IMR-90 (cell line): ENCODE results near the gene UXS1. TPM values are rescaled to one million over a fixed set of nuclear protein-coding genes. Genes with fewer than 3 reads are reported as not detected.

Experiments
- ATAC-seq: fragments of 200-7000 bp; cut with Tn5 transposase; 2 replicates; pipeline ENCODE4 v1.9.1; 2020; ENCODE audit warnings: low read depth, mild to moderate bottlenecking, moderate library complexity
- BruUV-seq: library from RNA; stranded (reverse); fragments of 400-500 nt; replicated peaks from 2 replicates; lab custom pipeline; 2021; lab: Mats Ljungman, UMichigan
- CTCF ChIA-PET: fragments of 300-600 bp; formaldehyde crosslinking; extraction: SDS; loops from one replicate; lab custom pipeline; 2021; ENCODE audit warnings: antibody characterized with exemption; lab: Yijun Ruan, JAX
- POLR2A ChIA-PET: fragments of 300-600 bp; sonication (Branson Sonifier 250); formaldehyde crosslinking; loops from one replicate; lab custom pipeline; 2022; ENCODE audit warnings: antibody characterized with exemption; ENCODE audit not compliant: unreplicated experiment; lab: Charles Lee
- DNase-seq: peaks from one replicate; pipeline ENCODE4 v3.0.0; 2013
- H2AFZ ChIP-seq: replicated peaks from 2 replicates; pipeline ENCODE3; 2013; ENCODE audit warnings: low read length, mild to moderate bottlenecking; ENCODE audit not compliant: poor library complexity
- H2AK5ac ChIP-seq: 2 replicates; pipeline ENCODE4 v1.6.1; 2013; ENCODE audit warnings: low read depth, low read length, inconsistent platforms
- H2AK9ac ChIP-seq: replicated peaks from 2 replicates; pipeline ENCODE3; 2013; ENCODE audit warnings: mild to moderate bottlenecking, low read depth, low read length, moderate library complexity; ENCODE audit not compliant: poor library complexity
- H2BK120ac ChIP-seq: 2 replicates; pipeline ENCODE4 v1.6.1; 2013; ENCODE audit warnings: low read depth, low read length, inconsistent platforms
- H2BK15ac ChIP-seq: 3 replicates; pipeline ENCODE4 v1.6.1; 2013; ENCODE audit warnings: low read depth, low read length, inconsistent platforms
- H2BK20ac ChIP-seq: 2 replicates; pipeline ENCODE4 v1.6.1; 2013; ENCODE audit warnings: low read depth, mild to moderate bottlenecking, inconsistent platforms, low read length, moderate library complexity
- H2BK5ac ChIP-seq: 2 replicates; pipeline ENCODE4 v1.6.1; 2013; ENCODE audit warnings: mild to moderate bottlenecking, low read depth, low read length, inconsistent platforms; ENCODE audit not compliant: poor library complexity, severe bottlenecking
- H3K14ac ChIP-seq: replicated peaks from 2 replicates; pipeline ENCODE4 v1.6.1; 2013; ENCODE audit warnings: low read depth, low read length, inconsistent platforms
- H3K18ac ChIP-seq: 2 replicates; pipeline ENCODE4 v1.6.1; 2013; ENCODE audit warnings: low read depth, low read length, control low read depth
- H3K23ac ChIP-seq: 2 replicates; pipeline ENCODE4 v1.6.1; 2013; ENCODE audit warnings: low read depth, low read length, inconsistent platforms
- H3K27ac ChIP-seq: 2 replicates; pipeline ENCODE4 v1.5.1; 2013; ENCODE audit warnings: mild to moderate bottlenecking, control low read depth, low read length; ENCODE audit not compliant: insufficient read depth
- H3K27me3 ChIP-seq: 2 replicates; pipeline ENCODE4 v1.6.1; 2013; ENCODE audit warnings: low read length; ENCODE audit not compliant: control insufficient read depth, insufficient read depth
- H3K36me3 ChIP-seq: 2 replicates; pipeline ENCODE4 v1.6.1; 2013; ENCODE audit warnings: low read length, mixed read lengths; ENCODE audit not compliant: control insufficient read depth, insufficient read depth
- H3K4ac ChIP-seq: 2 replicates; pipeline ENCODE4 v1.6.1; 2013; ENCODE audit warnings: low read depth, low read length, inconsistent platforms
- H3K4me1 ChIP-seq: 2 replicates; pipeline ENCODE4 v1.6.1; 2013; ENCODE audit warnings: low read length, mixed read lengths; ENCODE audit not compliant: control insufficient read depth, insufficient read depth
- H3K4me2 ChIP-seq: 2 replicates; pipeline ENCODE4 v1.6.1; 2013; ENCODE audit warnings: low read depth, mild to moderate bottlenecking, control low read depth, low read length, moderate library complexity
- H3K4me3 ChIP-seq: 2 replicates; pipeline ENCODE4 v1.5.1; 2013; ENCODE audit warnings: low read depth, mild to moderate bottlenecking, control low read depth, low read length, moderate library complexity; ENCODE audit not compliant: insufficient read depth
- H3K56ac ChIP-seq: 2 replicates; pipeline ENCODE4 v1.6.1; 2013; ENCODE audit warnings: low read length, inconsistent platforms; ENCODE audit not compliant: insufficient read depth; ENCODE audit errors: extremely low read depth
- H3K79me1 ChIP-seq, 2 experiments: 2 replicates each; pipeline ENCODE4 v1.6.1; 2013; ENCODE audit warnings: low read length in 2 of 2, inconsistent platforms in 1 of 2, low read depth in 1 of 2
- H3K9ac ChIP-seq: 2 replicates; pipeline ENCODE4 v1.6.1; 2013; ENCODE audit warnings: low read depth, low read length, control low read depth
- H3K9me1 ChIP-seq: 2 replicates; pipeline ENCODE4 v1.6.1; 2013; ENCODE audit warnings: low read length, inconsistent platforms; ENCODE audit not compliant: insufficient read depth
- H3K9me3 ChIP-seq: 2 replicates; pipeline ENCODE4 v1.6.1; 2013; ENCODE audit warnings: low read length; ENCODE audit not compliant: control insufficient read depth, insufficient read depth
- H4K20me1 ChIP-seq: 2 replicates; pipeline ENCODE4 v1.6.1; 2013; ENCODE audit warnings: low read length, inconsistent platforms; ENCODE audit not compliant: insufficient read depth
- H4K5ac ChIP-seq: 2 replicates; pipeline ENCODE4 v1.6.1; 2013; ENCODE audit warnings: mild to moderate bottlenecking, low read depth, low read length, control low read depth
- H4K8ac ChIP-seq, 2 experiments: 2 replicates each; pipeline ENCODE4 v1.6.1; 2013; ENCODE audit warnings: low read depth in 2 of 2, low read length in 2 of 2, control low read depth in 1 of 2, inconsistent platforms in 1 of 2
- H4K91ac ChIP-seq: 2 replicates; pipeline ENCODE4 v1.6.1; 2013; ENCODE audit warnings: low read depth, low read length, inconsistent platforms; ENCODE audit not compliant: insufficient read depth
- BHLHE40 ChIP-seq: fragments of 150-350 bp; IDR thresholded peaks from 2 replicates; pipeline ENCODE4 v1.6.1; 2016; ENCODE audit warnings: mild to moderate bottlenecking, low read depth, low read length
- CHD1 ChIP-seq: IDR thresholded peaks from 2 replicates; pipeline ENCODE4 v1.6.1; 2012; ENCODE audit warnings: low read depth, low read length, improper control_type of control experiment
- MAFK ChIP-seq: IDR thresholded peaks from 2 replicates; pipeline ENCODE4 v1.6.1; 2012; ENCODE audit warnings: low read depth, low read length, improper control_type of control experiment
- WGBS, 2 experiments: methylation state at CpG; one replicate each; pipeline versions ENCODE4 v1.1.5 to v1.1.7; 2013; ENCODE audit warnings: missing lambda C conversion rate in 2 of 2; ENCODE audit not compliant: insufficient read length in 1 of 2; ENCODE audit errors: extremely low coverage in 2 of 2; 5-methylcytosine and 5-hydroxymethylcytosine counted together
- dilution Hi-C: fragments of 300-500 bp; cut with HindIII; formaldehyde crosslinking; loops from one replicate; pipeline ENCODE4 v1.14.3; 2018; ENCODE audit warnings: low sequenced_read_pairs; ENCODE audit not compliant: unreplicated experiment
- in situ Hi-C: fragments of 300-500 bp; cut with MboI; formaldehyde crosslinking; loops from 3 replicates; pipeline ENCODE4 v1.14.3; 2019; ENCODE audit warnings: low sequenced_read_pairs, inconsistent platforms, mixed read lengths
- intact Hi-C: fragments of 100-400 bp; cut with micrococcal nuclease; formaldehyde crosslinking; loops from 2 replicates; pipeline ENCODE4 v1.10.0; 2022
- polyA plus RNA-seq, 3 experiments: library from polyadenylated mRNA; depleted of rRNA; stranded (reverse); fragments of >200 nt; gene quantifications; 2 replicates each; pipeline ENCODE4 v1.2.3, GENCODE V29; 2012; ENCODE audit warnings: low replicate concordance in 1 of 3
- total RNA-seq: library from RNA; depleted of rRNA; stranded (reverse); fragments of >200 nt; gene quantifications from 2 replicates; pipeline ENCODE4 v1.2.3, GENCODE V29; 2012
- TF ChIP-seq, protein P1 (sequence below): conservative IDR thresholded peaks from 2 replicates; pipeline ENCODE4 v1.5.1; 2012; ENCODE audit warnings: mild to moderate bottlenecking, low read depth, low read length, improper control_type of control experiment

The UXS1 gene
- total and polyA plus RNA-seq, 2 of the 4 experiments (the other 2 are of a cell fraction): 33.7 to 54.3 TPM

DNA sequence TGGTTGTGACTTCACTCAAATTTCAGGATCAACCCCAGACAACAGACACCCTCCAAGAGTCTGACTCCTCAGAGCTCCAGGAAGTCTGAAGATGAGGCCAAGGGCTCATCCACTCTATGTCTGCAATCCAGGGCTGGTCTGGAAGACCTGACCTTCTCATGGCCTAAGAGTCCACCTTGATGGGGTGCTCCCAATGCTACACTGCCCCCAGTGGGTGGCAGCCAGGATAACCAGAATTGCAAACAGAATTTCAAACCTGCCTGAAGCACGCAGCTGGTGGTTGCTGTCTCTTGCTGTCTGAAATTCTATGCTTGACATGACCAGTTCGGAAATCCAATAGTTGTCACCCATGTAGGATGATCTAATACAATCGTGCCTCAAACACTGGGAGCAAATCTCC lies 96.0 kb downstream of the UXS1 start:
- 100% methylated on average over 2 of the region's 3 CpGs; no CpG with 5 or more reads in 1 of the 2 experiments for WGBS, 2 experiments
- no peaks in the 10 kb centered on the region for H3K9me3 ChIP-seq
- ChIA-PET CTCF (interaction anchor here (1.2 kb wide), 1 partner anchor 11 kb away, joined by 3 read pairs; no protein-coding TSS in a partner anchor), POLR2A (no interaction called here)
- no peak overlapping the region for H3K4me2 ChIP-seq
- H4K91ac ChIP-seq: no peak overlapping the region
- H3K9me1 ChIP-seq: no peaks in the 10 kb centered on the region
- no peaks in the 10 kb centered on the region for H3K4me1 ChIP-seq
- H2AFZ ChIP-seq: no peak overlapping the region
- H3K23ac ChIP-seq: no peak overlapping the region
- no peak overlapping the region for H4K8ac ChIP-seq
- H3K27me3 ChIP-seq: no peaks in the 10 kb centered on the region
- H3K79me1 ChIP-seq: no peaks in the 10 kb centered on the region
- no peak overlapping the region for H4K5ac ChIP-seq
- no TSS peak for BruUV-seq
- ATAC-seq (no peak; the same call in 1 of the 2 replicates), DNase-seq (no peak)
- intact Hi-C loops (no loop called here), in situ Hi-C loops (no loop called here), dilution Hi-C loops (no loop called here)
- no peak overlapping the region for H3K27ac ChIP-seq
- H3K56ac ChIP-seq: no peak overlapping the region
- no peak overlapping the region for H2BK5ac ChIP-seq
- H3K4me3 ChIP-seq: no peak overlapping the region
- no peak overlapping the region for H2BK20ac ChIP-seq
- no peak overlapping the region for H2BK15ac ChIP-seq
- TF ChIP-seq, protein P1, sequence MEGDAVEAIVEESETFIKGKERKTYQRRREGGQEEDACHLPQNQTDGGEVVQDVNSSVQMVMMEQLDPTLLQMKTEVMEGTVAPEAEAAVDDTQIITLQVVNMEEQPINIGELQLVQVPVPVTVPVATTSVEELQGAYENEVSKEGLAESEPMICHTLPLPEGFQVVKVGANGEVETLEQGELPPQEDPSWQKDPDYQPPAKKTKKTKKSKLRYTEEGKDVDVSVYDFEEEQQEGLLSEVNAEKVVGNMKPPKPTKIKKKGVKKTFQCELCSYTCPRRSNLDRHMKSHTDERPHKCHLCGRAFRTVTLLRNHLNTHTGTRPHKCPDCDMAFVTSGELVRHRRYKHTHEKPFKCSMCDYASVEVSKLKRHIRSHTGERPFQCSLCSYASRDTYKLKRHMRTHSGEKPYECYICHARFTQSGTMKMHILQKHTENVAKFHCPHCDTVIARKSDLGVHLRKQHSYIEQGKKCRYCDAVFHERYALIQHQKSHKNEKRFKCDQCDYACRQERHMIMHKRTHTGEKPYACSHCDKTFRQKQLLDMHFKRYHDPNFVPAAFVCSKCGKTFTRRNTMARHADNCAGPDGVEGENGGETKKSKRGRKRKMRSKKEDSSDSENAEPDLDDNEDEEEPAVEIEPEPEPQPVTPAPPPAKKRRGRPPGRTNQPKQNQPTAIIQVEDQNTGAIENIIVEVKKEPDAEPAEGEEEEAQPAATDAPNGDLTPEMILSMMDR: 0 out of 2 replicates have a peak, but pooled peaks have one; percentile 18
- TF ChIP-seq MAFK (no peak), CHD1 (no peak), BHLHE40 (no peak)
- no peak overlapping the region for H3K9ac ChIP-seq
- no peak overlapping the region for H2AK9ac ChIP-seq
- no peak overlapping the region for H2BK120ac ChIP-seq
- no peak overlapping the region for H3K14ac ChIP-seq
- H2AK5ac ChIP-seq: no peak overlapping the region
- H4K20me1 ChIP-seq: no peaks in the 10 kb centered on the region
- H3K36me3 ChIP-seq: peaks cover 22% of the 10 kb centered on the region
- H3K4ac ChIP-seq: no peak overlapping the region
- H3K18ac ChIP-seq: no peak overlapping the region
